OCI-LY1 (cell line): ENCODE results near the gene KRTAP9-4.

Source experiments
- EZH2 ChIP-seq: fragments of 200-600 bp; sonication (generic), shearing (Covaris generic); IDR thresholded peaks from 2 replicates; pipeline ENCODE4 v1.8.0; 2017; ENCODE audit warnings: borderline replicate concordance, mixed run types, mild to moderate bottlenecking, antibody characterized with exemption, low read length, moderate library complexity, mixed read lengths
- TF ChIP-seq, protein P1 (sequence below): fragments of 200-600 bp; sonication (generic), shearing (Covaris generic); IDR thresholded peaks from 2 replicates; pipeline ENCODE4 v1.5.1; 2017; ENCODE audit warnings: mild to moderate bottlenecking, antibody characterized with exemption, low read length, moderate library complexity, mixed read lengths

DNA sequence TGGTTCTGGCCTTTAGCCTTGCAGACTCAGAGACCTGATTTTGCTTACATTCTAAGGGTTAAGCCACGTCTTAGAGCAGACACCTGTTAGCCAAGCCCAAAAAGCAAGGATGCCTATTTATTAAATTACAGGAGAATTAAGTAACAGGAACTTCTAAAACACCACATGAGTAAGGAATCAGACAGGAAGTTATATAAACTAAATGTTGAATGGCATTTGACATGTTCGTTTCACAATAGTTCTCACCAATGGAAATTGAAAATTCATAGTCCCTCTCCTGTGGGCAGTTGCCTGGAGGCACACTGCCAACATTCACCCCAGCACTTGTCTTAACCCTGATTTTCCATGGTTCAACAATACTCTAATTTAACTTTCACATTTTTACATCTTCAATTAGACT lies 35.1 kb downstream of the KRTAP9-4 start:
- TF ChIP-seq, protein P1, sequence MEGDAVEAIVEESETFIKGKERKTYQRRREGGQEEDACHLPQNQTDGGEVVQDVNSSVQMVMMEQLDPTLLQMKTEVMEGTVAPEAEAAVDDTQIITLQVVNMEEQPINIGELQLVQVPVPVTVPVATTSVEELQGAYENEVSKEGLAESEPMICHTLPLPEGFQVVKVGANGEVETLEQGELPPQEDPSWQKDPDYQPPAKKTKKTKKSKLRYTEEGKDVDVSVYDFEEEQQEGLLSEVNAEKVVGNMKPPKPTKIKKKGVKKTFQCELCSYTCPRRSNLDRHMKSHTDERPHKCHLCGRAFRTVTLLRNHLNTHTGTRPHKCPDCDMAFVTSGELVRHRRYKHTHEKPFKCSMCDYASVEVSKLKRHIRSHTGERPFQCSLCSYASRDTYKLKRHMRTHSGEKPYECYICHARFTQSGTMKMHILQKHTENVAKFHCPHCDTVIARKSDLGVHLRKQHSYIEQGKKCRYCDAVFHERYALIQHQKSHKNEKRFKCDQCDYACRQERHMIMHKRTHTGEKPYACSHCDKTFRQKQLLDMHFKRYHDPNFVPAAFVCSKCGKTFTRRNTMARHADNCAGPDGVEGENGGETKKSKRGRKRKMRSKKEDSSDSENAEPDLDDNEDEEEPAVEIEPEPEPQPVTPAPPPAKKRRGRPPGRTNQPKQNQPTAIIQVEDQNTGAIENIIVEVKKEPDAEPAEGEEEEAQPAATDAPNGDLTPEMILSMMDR: no peak
- no peak for TF ChIP-seq EZH2
